HG02981 (cell line): ENCODE measurements around the gene IL1R1.

Experiments used
- ATAC-seq: cut with Tn5 transposase; IDR thresholded peaks from one replicate; pipeline ENCODE4 v1.9.1; 2021; ENCODE audit warnings: mild to moderate bottlenecking, moderate library complexity; ENCODE audit not compliant: unreplicated experiment

IL1R1 gene

GRCh38 chr2:102194609-102195268 is 52.2 kb downstream of the IL1R1 start:
- ATAC-seq, result no peak

- no peak for ATAC-seq
These were observed 55.0 kb downstream of the IL1R1 start for GRCh38 chr2:102197389-102198137.

- ATAC-seq, result no peak
These were observed 58.0 kb downstream of the IL1R1 start for GRCh38 chr2:102200539-102200938.

- ATAC-seq, result no peak
These were observed 62.1 kb downstream of the IL1R1 start for GRCh38 chr2:102204638-102205037.

GRCh38 chr2:102206666-102207341 is 64.3 kb downstream of the IL1R1 start:
- no peak for ATAC-seq

GRCh38 chr2:102208774-102209173 is 66.2 kb downstream of the IL1R1 start:
- no peak for ATAC-seq

- no peak for ATAC-seq
These were observed 66.9 kb downstream of the IL1R1 start for GRCh38 chr2:102209474-102209873.

- no peak for ATAC-seq
These were observed 74.5 kb downstream of the IL1R1 start for GRCh38 chr2:102217032-102217431.

GRCh38 chr2:102224824-102225739 is 82.5 kb downstream of the IL1R1 start:
- no peak for ATAC-seq

GRCh38 chr2:102226171-102226570 is 83.6 kb downstream of the IL1R1 start:
- no peak for ATAC-seq

GRCh38 chr2:102226612-102227391 is 84.3 kb downstream of the IL1R1 start:
- no peak for ATAC-seq

GRCh38 chr2:102229141-102229769 is 86.7 kb downstream of the IL1R1 start:
- ATAC-seq, result no peak
